RWPE2 (cell line): Measurements from ENCODE around the gene CENPB.

Experiments used
- ATAC-seq: fragments of 200-7000 bp; cut with Tn5 transposase; 3 replicates; pipeline ENCODE4 v1.9.1; 2021; ENCODE audit warnings: low read depth
- DNase-seq: peaks from one replicate; pipeline ENCODE4 v3.0.0-alpha.2; 2020; ENCODE audit warnings: low spot score
- H3K27ac ChIP-seq: fragments of 450-650 bp; 2 replicates; pipeline ENCODE4 v1.5.1; 2017; ENCODE audit warnings: mild to moderate bottlenecking; ENCODE audit not compliant: poor library complexity, severe bottlenecking
- H3K27me3 ChIP-seq: fragments of 250-450 bp; sonication (Bioruptor Pico); 2 replicates; pipeline ENCODE4 v1.5.1; 2021; ENCODE audit warnings: mild to moderate bottlenecking, moderate library complexity; ENCODE audit not compliant: insufficient read depth, poor library complexity, severe bottlenecking
- H3K36me3 ChIP-seq: fragments of 250-450 bp; sonication (Bioruptor Pico); 2 replicates; pipeline ENCODE4 v1.5.1; 2020; ENCODE audit warnings: low read depth, mild to moderate bottlenecking, moderate library complexity
- H3K4me1 ChIP-seq: fragments of 250-450 bp; sonication (Bioruptor Pico); 2 replicates; pipeline ENCODE4 v1.5.1; 2021; ENCODE audit warnings: mild to moderate bottlenecking, moderate library complexity; ENCODE audit not compliant: insufficient read depth, poor library complexity, severe bottlenecking
- H3K4me3 ChIP-seq: fragments of 250-450 bp; sonication (Bioruptor Pico); 2 replicates; pipeline ENCODE4 v1.5.1; 2021; ENCODE audit warnings: mild to moderate bottlenecking, moderate library complexity; ENCODE audit not compliant: severe bottlenecking
- H3K9me3 ChIP-seq: fragments of 250-450 bp; sonication (Bioruptor Pico); 2 replicates; pipeline ENCODE4 v1.5.1; 2021; ENCODE audit warnings: mild to moderate bottlenecking, moderate library complexity; ENCODE audit not compliant: severe bottlenecking
- TF ChIP-seq, protein P1 (sequence below): fragments of 450-650 bp; IDR thresholded peaks from one replicate; pipeline ENCODE4 v1.5.1; 2017; ENCODE audit warnings: mild to moderate bottlenecking, moderate library complexity; ENCODE audit not compliant: poor library complexity, severe bottlenecking

CENPB gene

DNA sequence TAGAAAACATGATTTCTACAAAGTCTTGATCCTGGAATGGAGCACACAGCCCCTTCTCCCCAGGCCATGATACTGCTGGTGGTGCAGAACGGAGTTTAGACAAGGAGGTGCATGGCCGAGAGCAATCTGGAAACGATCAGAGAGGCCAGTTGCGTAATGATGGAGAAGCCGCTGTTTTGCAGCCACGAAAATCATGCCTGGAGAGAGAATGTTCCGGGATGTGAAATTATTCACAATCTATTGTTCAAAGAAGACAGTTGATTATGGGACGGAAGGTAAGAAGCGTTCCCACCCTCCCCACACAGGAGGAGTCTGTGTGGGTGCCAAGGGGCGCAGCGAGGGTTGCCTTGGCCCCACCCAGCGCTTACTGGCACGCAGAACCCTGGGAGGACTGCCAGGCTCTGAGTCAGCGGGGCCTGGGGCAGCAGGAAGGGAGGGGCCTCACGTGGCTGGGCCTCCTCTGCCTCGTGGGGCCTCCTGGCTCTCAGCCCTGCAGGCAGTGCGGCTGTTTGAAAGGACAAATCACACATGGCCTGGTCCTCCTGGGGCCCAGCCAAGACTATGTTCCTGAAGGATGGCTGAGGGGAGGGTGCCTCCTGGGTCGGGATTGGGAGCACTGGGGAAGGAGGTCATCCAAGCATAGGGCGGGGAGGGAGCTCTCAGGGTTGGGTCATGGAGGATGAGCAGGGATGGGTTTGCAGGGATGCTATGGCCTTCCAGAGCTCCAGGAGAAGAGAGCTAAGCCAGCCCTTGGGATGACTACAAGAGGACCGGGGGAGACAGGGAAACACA lies 25.1 kb upstream of the CENPB start:
- Histone ChIP-seq H3K27me3 (no peaks in the 10 kb centered on the region), H3K27ac (peak overlapping the region; percentile 97), H3K36me3 (no peaks in the 10 kb centered on the region), H3K4me3 (peak overlapping the region; percentile 20), H3K4me1 (peaks cover 37% of the 10 kb centered on the region), H3K9me3 (no peaks in the 10 kb centered on the region)
- DNase-seq (peak; percentile 98), ATAC-seq (peak; percentile 62)
- TF ChIP-seq, protein P1, sequence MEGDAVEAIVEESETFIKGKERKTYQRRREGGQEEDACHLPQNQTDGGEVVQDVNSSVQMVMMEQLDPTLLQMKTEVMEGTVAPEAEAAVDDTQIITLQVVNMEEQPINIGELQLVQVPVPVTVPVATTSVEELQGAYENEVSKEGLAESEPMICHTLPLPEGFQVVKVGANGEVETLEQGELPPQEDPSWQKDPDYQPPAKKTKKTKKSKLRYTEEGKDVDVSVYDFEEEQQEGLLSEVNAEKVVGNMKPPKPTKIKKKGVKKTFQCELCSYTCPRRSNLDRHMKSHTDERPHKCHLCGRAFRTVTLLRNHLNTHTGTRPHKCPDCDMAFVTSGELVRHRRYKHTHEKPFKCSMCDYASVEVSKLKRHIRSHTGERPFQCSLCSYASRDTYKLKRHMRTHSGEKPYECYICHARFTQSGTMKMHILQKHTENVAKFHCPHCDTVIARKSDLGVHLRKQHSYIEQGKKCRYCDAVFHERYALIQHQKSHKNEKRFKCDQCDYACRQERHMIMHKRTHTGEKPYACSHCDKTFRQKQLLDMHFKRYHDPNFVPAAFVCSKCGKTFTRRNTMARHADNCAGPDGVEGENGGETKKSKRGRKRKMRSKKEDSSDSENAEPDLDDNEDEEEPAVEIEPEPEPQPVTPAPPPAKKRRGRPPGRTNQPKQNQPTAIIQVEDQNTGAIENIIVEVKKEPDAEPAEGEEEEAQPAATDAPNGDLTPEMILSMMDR: no peak

DNA sequence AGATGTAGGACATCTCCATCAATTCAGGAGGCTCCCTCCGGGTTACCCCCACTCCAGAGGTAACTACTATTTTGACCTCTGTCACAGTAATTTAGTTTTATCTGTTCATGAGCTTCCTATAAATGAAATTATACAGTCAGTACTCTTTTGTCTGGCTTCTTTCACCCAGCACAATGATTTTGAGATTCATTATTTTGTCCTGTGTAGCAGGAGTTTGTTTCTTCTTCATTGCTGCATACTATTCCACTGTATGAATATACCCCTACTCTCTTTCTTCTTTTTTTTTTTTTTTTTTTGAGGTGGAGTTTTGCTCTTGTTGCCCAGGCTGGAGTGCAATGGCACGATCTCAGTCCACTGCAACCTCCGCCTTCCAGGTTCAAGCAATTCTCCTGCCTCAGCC lies 22.0 kb upstream of the CENPB start:
- Histone ChIP-seq H3K4me1 (peaks cover 58% of the 10 kb centered on the region), H3K36me3 (peaks cover 29% of the 10 kb centered on the region), H3K27ac (peak overlapping the region; percentile 99), H3K4me3 (no peak overlapping the region), H3K27me3 (no peaks in the 10 kb centered on the region), H3K9me3 (no peaks in the 10 kb centered on the region)
- ATAC-seq (no peak), DNase-seq (no peak)
- TF ChIP-seq, protein P1: no peak

DNA sequence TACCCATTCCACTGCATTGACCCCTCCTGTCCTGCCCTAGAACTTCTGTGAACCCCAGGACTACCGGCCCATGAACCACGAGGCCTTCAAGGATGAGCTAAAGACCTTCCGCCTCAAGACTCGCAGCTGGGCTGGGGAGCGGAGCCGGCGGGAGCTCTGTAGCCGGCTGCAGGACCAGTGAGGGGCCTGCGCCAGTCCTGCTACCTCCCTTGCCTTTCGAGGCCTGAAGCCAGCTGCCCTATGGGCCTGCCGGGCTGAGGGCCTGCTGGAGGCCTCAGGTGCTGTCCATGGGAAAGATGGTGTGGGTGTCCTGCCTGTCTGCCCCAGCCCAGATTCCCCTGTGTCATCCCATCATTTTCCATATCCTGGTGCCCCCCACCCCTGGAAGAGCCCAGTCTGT lies 18.2 kb upstream of the CENPB start:
- Histone ChIP-seq H3K4me1 (peaks cover 40% of the 10 kb centered on the region), H3K27ac (peak overlapping the region; percentile 99), H3K36me3 (peaks cover 67% of the 10 kb centered on the region), H3K4me3 (no peak overlapping the region), H3K9me3 (no peaks in the 10 kb centered on the region), H3K27me3 (no peaks in the 10 kb centered on the region)
- ATAC-seq (no peak), DNase-seq (no peak)
- TF ChIP-seq, protein P1: no peak

DNA sequence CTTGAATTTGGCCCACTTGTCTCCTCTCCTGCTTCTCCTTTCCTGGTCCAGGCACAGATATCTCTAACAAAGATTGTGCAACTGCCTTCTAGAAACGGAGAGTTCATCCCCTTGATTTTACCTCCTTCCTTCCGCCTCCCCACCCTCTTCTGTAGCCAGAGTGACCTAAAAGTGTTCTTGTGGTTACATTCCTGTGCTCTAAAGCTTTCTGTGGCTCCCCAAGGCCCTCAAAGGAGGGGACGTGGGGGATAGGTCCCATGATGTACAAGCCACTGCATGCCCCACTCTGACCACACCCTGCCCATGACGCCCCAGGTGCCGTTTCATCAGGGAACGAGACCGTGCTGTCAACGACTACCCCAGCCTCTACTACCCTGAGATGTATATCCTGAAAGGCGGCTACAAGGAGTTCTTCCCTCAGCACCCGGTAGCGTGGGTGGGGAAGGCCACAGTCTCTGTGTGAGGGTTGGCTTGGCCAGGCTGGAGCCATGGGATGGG lies 17.8 kb upstream of the CENPB start:
- no peaks in the 10 kb centered on the region for H3K27me3 ChIP-seq
- peaks cover 72% of the 10 kb centered on the region for H3K36me3 ChIP-seq
- no peak; the same call in 2 of the 3 replicates for ATAC-seq
- TF ChIP-seq, protein P1: no peak
- DNase-seq: no peak
- no peak overlapping the region for H3K4me3 ChIP-seq
- H3K27ac ChIP-seq: peak overlapping the region; percentile 99
- peaks cover 40% of the 10 kb centered on the region for H3K4me1 ChIP-seq
- no peaks in the 10 kb centered on the region for H3K9me3 ChIP-seq

DNA sequence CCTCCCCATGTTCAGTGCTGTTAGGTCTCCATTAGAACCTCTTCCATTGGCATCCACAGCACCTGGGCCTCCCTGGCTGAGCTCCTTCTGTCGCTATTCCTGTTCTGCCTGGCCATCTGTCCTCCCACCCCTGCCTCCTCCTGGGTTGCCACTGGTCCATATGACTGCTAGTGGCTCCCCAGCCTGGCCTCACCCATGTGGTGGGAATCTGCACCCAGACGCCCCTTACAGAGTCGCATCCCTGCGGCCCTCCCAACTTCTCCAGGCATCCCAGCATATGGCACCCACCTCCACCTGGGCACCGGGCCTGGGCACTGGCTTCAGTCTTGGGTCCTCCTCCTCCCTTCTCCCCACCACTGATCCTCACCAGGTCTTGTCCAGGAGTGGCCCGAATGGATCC lies 17.3 kb upstream of the CENPB start:
- peak overlapping the region; percentile 99 for H3K27ac ChIP-seq
- peaks cover 41% of the 10 kb centered on the region for H3K4me1 ChIP-seq
- H3K27me3 ChIP-seq: no peaks in the 10 kb centered on the region
- no peaks in the 10 kb centered on the region for H3K9me3 ChIP-seq
- peaks cover 76% of the 10 kb centered on the region for H3K36me3 ChIP-seq
- ATAC-seq (no peak), DNase-seq (no peak)
- H3K4me3 ChIP-seq: no peak overlapping the region
- TF ChIP-seq, protein P1: no peak
